HG03571 (cell line): Measurements from ENCODE around the gene FAM9B.

Experiments
- ATAC-seq: cut with Tn5 transposase; IDR thresholded peaks from one replicate; pipeline ENCODE4 v1.9.1; 2021; ENCODE audit not compliant: unreplicated experiment

The FAM9B gene

DNA sequence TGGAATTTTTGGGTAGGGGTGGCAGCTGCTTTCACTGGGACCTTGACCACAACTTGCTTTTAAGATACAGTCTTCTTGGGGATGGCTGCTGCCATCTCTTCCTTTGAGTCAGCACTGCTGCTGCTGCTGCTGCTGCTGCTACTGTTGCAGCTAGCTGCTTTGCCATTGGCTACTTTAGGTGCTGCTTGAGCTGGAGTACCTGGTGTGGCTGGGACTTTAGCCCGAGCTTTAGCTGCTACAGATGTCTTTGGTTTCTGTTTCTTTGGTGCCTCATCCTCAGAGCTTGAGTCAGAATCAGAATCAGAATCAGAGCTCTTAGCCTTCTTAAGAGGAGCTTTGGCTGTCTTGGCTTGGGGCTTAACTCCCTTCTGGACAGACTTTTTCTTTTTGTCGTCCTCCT is 52.2 kb downstream of the FAM9B start:
- ATAC-seq, result no peak

DNA sequence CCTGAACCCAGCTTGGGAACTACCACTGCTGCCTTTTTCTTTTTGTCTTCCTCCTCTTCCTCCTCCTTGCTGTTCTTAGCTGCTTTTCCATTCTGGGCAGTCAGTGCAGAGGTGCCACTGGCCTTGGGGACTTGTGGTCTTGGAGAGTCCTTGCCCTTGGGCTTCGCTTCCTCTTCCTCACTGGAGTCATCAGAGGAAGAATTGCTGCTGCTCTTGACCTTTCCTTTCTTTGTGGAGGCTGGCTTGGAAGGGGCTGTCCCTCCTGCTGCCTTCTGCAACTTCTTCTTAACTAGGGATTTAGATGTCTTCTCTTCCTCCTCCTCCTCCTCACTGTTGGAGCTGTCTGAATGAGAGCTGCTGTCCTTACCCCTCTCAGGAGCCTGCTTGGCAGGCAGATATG is 53.2 kb downstream of the FAM9B start:
- no peak for ATAC-seq
